ENCODE data around the gene UBE2K.

GRCh38 chr4:39649639-39650265, 48.2 kb upstream of the UBE2K start:
- no peak for TF ChIP-seq CTCF (IDR thresholded peaks at IDR 0.05)
- TF ChIP-seq POLR2A (IDR thresholded peaks at IDR 0.05): no peak

Measured in Peyer's patch (tissue), 4 donors.